ENCODE measurements around the gene CNGA3. TPM values are rescaled to one million over a fixed set of nuclear protein-coding genes. Genes with fewer than 3 reads are reported as not detected.

CNGA3 gene
- polyA plus RNA-seq, 3 donors from 2014 or later = not detected

DNA sequence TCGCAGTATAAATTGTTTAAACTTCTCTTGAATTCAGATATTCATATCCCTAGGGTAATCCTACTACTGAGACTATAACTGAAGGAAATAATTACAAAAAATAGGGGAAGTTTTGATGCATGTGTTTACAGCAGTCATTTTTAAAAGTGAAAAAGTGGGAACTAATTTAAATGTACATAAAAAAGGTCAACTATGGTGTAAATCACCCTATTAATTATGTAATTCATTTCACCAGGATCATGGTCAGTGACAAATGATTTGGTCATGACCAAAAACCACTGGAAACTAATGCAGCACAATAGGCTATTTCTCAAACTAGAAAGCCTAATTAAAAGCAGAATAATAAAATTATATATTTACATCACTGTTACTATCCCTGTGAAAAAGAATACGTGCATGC lies 5.0 kb upstream of the CNGA3 start:
- no peak for DNase-seq
- Mint-ChIP-seq H3K36me3 (peaks cover 0 to 4% (median 0%) of the 10 kb centered on the region in 3 donors), H3K4me1 (peaks cover 4 to 6% of the 10 kb centered on the region in 2 donors), H3K4me3 (no peak overlapping the region), H3K27me3 (ENCODE audit: low read depth in 3 of 3) (peaks cover 7 to 23% (median 11%) of the 10 kb centered on the region in 3 donors), H3K27ac (no peak overlapping the region), H3K9me3 (peaks cover 0 to 2% (median 0%) of the 10 kb centered on the region in 6 donors)

- H3K27ac Mint-ChIP-seq = no peak overlapping the region
- peaks cover 12 to 24% (median 16%) of the 10 kb centered on the region in 3 donors for H3K27me3 Mint-ChIP-seq (ENCODE audit: low read depth in 3 of 3)
- peaks cover 0 to 4% (median 0%) of the 10 kb centered on the region in 3 donors for H3K36me3 Mint-ChIP-seq
- H3K4me1 Mint-ChIP-seq = peaks cover 7 to 11% of the 10 kb centered on the region in 2 donors
- H3K9me3 Mint-ChIP-seq = peaks cover 0 to 2% (median 0%) of the 10 kb centered on the region in 6 donors
- DNase-seq = no peak
- H3K4me3 Mint-ChIP-seq = no peak overlapping the region
These were observed 3.0 kb upstream of the CNGA3 start for GRCh38 chr2:98343285-98343684.

GRCh38 chr2:98347298-98348065 lies 1.2 kb downstream of the CNGA3 start:
- Mint-ChIP-seq H3K9me3 (peaks cover 0 to 7% (median 0%) of the 10 kb centered on the region in 6 donors), H3K27me3 (ENCODE audit: low read depth in 3 of 3) (peaks cover 16 to 35% (median 24%) of the 10 kb centered on the region in 3 donors), H3K4me3 (peak overlapping the region in 1 of 5 donors; percentile 34), H3K27ac (no peak overlapping the region), H3K4me1 (peaks cover 7 to 11% of the 10 kb centered on the region in 2 donors), H3K36me3 (peaks cover 0 to 4% (median 0%) of the 10 kb centered on the region in 3 donors)
- no peak for DNase-seq

DNA sequence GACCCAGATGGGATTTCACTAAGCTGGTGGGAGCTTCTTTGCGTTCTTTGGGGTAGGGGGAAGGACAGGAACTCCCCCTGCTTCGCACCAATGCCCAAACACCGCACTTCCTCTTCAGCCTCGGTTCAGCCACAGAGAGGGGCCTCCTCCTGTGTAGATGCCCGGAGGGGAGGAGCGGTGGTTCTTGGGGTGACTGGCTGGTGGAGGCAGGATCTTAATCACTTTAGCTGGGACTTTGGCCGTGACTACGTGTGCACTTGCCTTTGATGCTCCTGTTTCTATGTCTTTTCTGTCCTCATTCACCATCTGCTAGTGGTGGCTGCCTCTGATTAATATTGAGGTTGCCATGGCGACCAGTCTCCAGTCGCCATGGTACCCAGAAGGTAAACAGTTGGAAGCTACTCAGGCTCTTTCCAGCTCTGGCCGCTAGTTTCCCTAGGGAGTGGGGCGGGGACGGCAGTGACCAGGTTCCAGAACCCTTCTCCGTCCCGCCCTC lies 1.9 kb downstream of the CNGA3 start:
- H3K27ac Mint-ChIP-seq = no peak overlapping the region
- peaks cover 0 to 7% (median 0%) of the 10 kb centered on the region in 6 donors for H3K9me3 Mint-ChIP-seq
- H3K4me3 Mint-ChIP-seq = peak overlapping the region in 2 of 5 donors; percentile 53 to 54
- DNase-seq = no peak
- H3K4me1 Mint-ChIP-seq = peaks cover 7 to 11% of the 10 kb centered on the region in 2 donors
- peaks cover 16 to 35% (median 24%) of the 10 kb centered on the region in 3 donors for H3K27me3 Mint-ChIP-seq (ENCODE audit: low read depth in 3 of 3)
- peaks cover 0 to 4% (median 0%) of the 10 kb centered on the region in 3 donors for H3K36me3 Mint-ChIP-seq

DNA sequence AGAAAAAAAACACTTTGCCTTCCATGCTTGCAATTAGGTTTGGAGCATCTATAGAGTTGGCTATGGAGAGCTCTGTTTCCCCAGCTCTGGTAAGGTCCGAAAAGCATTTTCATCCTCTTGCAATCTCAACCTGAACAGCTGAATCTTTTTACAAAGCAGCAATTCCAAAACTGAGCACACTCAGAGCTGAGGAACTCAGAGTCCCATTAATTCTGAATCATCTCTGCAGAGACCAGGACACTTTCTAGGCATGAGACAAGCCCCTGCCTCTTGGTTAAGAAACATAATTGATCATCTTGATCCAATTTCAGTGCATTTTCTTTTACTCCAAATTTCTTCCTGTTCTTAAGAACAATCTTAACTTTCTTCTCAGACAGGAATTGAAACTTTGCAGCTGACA lies 4.2 kb downstream of the CNGA3 start:
- Mint-ChIP-seq H3K9me3 (peaks cover 0 to 5% (median 0%) of the 10 kb centered on the region in 6 donors), H3K36me3 (peaks cover 0 to 4% (median 0%) of the 10 kb centered on the region in 3 donors), H3K4me1 (peaks cover 7 to 11% of the 10 kb centered on the region in 2 donors), H3K27ac (no peak overlapping the region), H3K27me3 (ENCODE audit: low read depth in 3 of 3) (peaks cover 17 to 34% (median 21%) of the 10 kb centered on the region in 3 donors), H3K4me3 (no peak overlapping the region)
- DNase-seq = no peak

DNA sequence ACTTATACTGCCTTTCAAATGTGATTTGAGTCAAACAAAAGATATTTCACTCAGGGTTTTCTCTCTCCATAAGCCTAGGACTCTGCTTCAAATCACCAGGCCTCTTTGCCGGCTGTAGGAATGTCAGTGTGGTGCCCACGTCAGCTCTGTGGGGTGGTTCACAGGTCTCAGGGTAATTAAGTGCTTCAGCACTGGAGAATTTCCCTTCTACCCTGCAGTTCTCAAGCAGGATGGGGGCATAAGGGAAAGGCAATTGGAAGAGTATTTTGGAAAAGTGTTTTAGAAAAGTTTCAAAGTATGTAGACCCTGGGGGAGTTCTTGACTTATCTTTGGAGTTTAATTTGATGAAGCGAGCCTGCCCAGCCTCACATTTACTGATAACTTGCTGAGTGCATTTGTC lies 9.6 kb downstream of the CNGA3 start:
- H3K27me3 Mint-ChIP-seq (ENCODE audit: low read depth in 3 of 3) = peaks cover 6 to 14% (median 6%) of the 10 kb centered on the region in 3 donors
- no peak overlapping the region for H3K4me3 Mint-ChIP-seq
- no peak overlapping the region for H3K27ac Mint-ChIP-seq
- H3K36me3 Mint-ChIP-seq = no peaks in the 10 kb centered on the region
- H3K9me3 Mint-ChIP-seq = peaks cover 0 to 5% (median 0%) of the 10 kb centered on the region in 6 donors
- H3K4me1 Mint-ChIP-seq = no peaks in the 10 kb centered on the region
- DNase-seq = no peak

DNA sequence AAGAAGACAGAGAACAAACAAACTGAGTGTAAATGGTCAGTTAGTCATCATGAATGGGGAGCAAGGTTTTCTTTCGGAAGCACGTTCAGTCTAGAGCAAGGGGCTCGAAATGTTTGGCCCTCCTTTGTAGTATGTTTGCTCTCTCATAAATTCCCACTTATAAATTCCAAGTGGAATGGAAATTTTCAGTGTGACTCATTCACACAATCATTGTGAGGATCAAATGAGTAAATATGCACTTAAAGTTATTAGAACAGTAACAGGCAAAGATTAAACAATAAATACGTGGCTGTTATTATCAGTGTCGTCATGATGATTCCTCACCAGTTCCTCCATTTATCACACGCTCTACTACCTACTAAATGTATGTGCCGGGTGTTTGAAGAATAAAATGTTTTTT lies 10.5 kb downstream of the CNGA3 start:
- H3K27me3 Mint-ChIP-seq (ENCODE audit: low read depth in 3 of 3) = peaks cover 3 to 13% (median 6%) of the 10 kb centered on the region in 3 donors
- no peaks in the 10 kb centered on the region for H3K36me3 Mint-ChIP-seq
- H3K9me3 Mint-ChIP-seq = peaks cover 0 to 1% (median 0%) of the 10 kb centered on the region in 6 donors
- no peak for DNase-seq
- H3K27ac Mint-ChIP-seq = no peak overlapping the region
- H3K4me3 Mint-ChIP-seq = no peak overlapping the region
- H3K4me1 Mint-ChIP-seq = no peaks in the 10 kb centered on the region

- peaks cover 3 to 11% (median 6%) of the 10 kb centered on the region in 3 donors for H3K27me3 Mint-ChIP-seq (ENCODE audit: low read depth in 3 of 3)
- H3K36me3 Mint-ChIP-seq = no peaks in the 10 kb centered on the region
- no peaks in the 10 kb centered on the region for H3K9me3 Mint-ChIP-seq
- no peak overlapping the region for H3K4me3 Mint-ChIP-seq
- no peaks in the 10 kb centered on the region for H3K4me1 Mint-ChIP-seq
- no peak overlapping the region for H3K27ac Mint-ChIP-seq
- no peak for DNase-seq
These were observed 11.6 kb downstream of the CNGA3 start for GRCh38 chr2:98357849-98358248.

GRCh38 chr2:98359986-98360385 lies 13.7 kb downstream of the CNGA3 start:
- no peak overlapping the region for H3K27ac Mint-ChIP-seq
- peaks cover 0 to 2% (median 0%) of the 10 kb centered on the region in 6 donors for H3K9me3 Mint-ChIP-seq
- no peaks in the 10 kb centered on the region for H3K4me1 Mint-ChIP-seq
- H3K36me3 Mint-ChIP-seq = no peaks in the 10 kb centered on the region
- no peak overlapping the region for H3K4me3 Mint-ChIP-seq
- H3K27me3 Mint-ChIP-seq (ENCODE audit: low read depth in 3 of 3) = peaks cover 5 to 7% (median 6%) of the 10 kb centered on the region in 3 donors
- no peak for DNase-seq

GRCh38 chr2:98367721-98368120 lies 21.5 kb downstream of the CNGA3 start:
- H3K4me3 Mint-ChIP-seq = no peak overlapping the region
- DNase-seq = no peak
- no peaks in the 10 kb centered on the region for H3K4me1 Mint-ChIP-seq
- peaks cover 0 to 10% (median 0%) of the 10 kb centered on the region in 6 donors for H3K9me3 Mint-ChIP-seq
- H3K36me3 Mint-ChIP-seq = peaks cover 0 to 6% (median 0%) of the 10 kb centered on the region in 3 donors
- H3K27me3 Mint-ChIP-seq (ENCODE audit: low read depth in 3 of 3) = peaks cover 2 to 30% (median 11%) of the 10 kb centered on the region in 3 donors
- no peak overlapping the region for H3K27ac Mint-ChIP-seq

- H3K27ac Mint-ChIP-seq = no peak overlapping the region
- H3K4me3 Mint-ChIP-seq = no peak overlapping the region
- H3K27me3 Mint-ChIP-seq (ENCODE audit: low read depth in 3 of 3) = peaks cover 2 to 31% (median 10%) of the 10 kb centered on the region in 3 donors
- H3K36me3 Mint-ChIP-seq = peaks cover 0 to 6% (median 0%) of the 10 kb centered on the region in 3 donors
- no peaks in the 10 kb centered on the region for H3K4me1 Mint-ChIP-seq
- DNase-seq = no peak
- peaks cover 0 to 9% (median 0%) of the 10 kb centered on the region in 6 donors for H3K9me3 Mint-ChIP-seq
These were observed 23.5 kb downstream of the CNGA3 start for GRCh38 chr2:98369710-98370239.

- no peak overlapping the region for H3K4me3 Mint-ChIP-seq
- H3K27me3 Mint-ChIP-seq (ENCODE audit: low read depth in 3 of 3) = peaks cover 2 to 29% (median 11%) of the 10 kb centered on the region in 3 donors
- H3K36me3 Mint-ChIP-seq = peaks cover 0 to 6% (median 0%) of the 10 kb centered on the region in 3 donors
- DNase-seq = no peak
- no peak overlapping the region for H3K27ac Mint-ChIP-seq
- H3K9me3 Mint-ChIP-seq = peaks cover 0 to 7% (median 0%) of the 10 kb centered on the region in 6 donors
- no peaks in the 10 kb centered on the region for H3K4me1 Mint-ChIP-seq
These were observed 25.9 kb downstream of the CNGA3 start for GRCh38 chr2:98372121-98372520.

GRCh38 chr2:98372579-98372978 lies 26.3 kb downstream of the CNGA3 start:
- H3K4me3 Mint-ChIP-seq = no peak overlapping the region
- peaks cover 0 to 3% (median 0%) of the 10 kb centered on the region in 3 donors for H3K36me3 Mint-ChIP-seq
- DNase-seq = no peak
- H3K27ac Mint-ChIP-seq = no peak overlapping the region
- peaks cover 2 to 29% (median 11%) of the 10 kb centered on the region in 3 donors for H3K27me3 Mint-ChIP-seq (ENCODE audit: low read depth in 3 of 3)
- H3K9me3 Mint-ChIP-seq = peaks cover 0 to 7% (median 0%) of the 10 kb centered on the region in 6 donors
- no peaks in the 10 kb centered on the region for H3K4me1 Mint-ChIP-seq

GRCh38 chr2:98374286-98374685 lies 28.0 kb downstream of the CNGA3 start:
- no peak for DNase-seq
- no peaks in the 10 kb centered on the region for H3K36me3 Mint-ChIP-seq
- no peak overlapping the region for H3K27ac Mint-ChIP-seq
- peaks cover 0 to 20% (median 7%) of the 10 kb centered on the region in 3 donors for H3K27me3 Mint-ChIP-seq (ENCODE audit: low read depth in 3 of 3)
- H3K4me1 Mint-ChIP-seq = no peaks in the 10 kb centered on the region
- no peaks in the 10 kb centered on the region for H3K9me3 Mint-ChIP-seq
- no peak overlapping the region for H3K4me3 Mint-ChIP-seq

Data from immature natural killer cell (primary cell).